Naive B cell (primary cell): ENCODE measurements around the gene TRIM69. TPM values are rescaled to one million over a fixed set of nuclear protein-coding genes. Genes with fewer than 3 reads are reported as not detected.
"Not testable (repeated sequence)": the region's sequence is repeated elsewhere in the genome, so short reads cannot be mapped to it uniquely, and the experiment has no call there.

Experiments used
- ATAC-seq, 2 donors: fragments of 150-1000 bp; cut with Tn5 transposase; 2 replicates each; pipeline ENCODE4 v1.10.0; 2021; ENCODE audit warnings: low read depth in 2 of 2, mild to moderate bottlenecking in 2 of 2, moderate library complexity in 2 of 2
- DNase-seq: peaks from one replicate; pipeline ENCODE4 v3.0.0; 2022
- H3K27ac Mint-ChIP-seq, 6 donors: one replicate each; pipeline ENCODE4 v1.8.0; 2020 to 2022; ENCODE audit warnings: mild to moderate bottlenecking in 6 of 6, mixed read lengths in 6 of 6, moderate library complexity in 5 of 6, inconsistent platforms in 2 of 6
- H3K27me3 Mint-ChIP-seq, 3 donors: one replicate each; pipeline ENCODE4 v1.8.0; 2021 to 2022; ENCODE audit warnings: mixed read lengths in 3 of 3, mild to moderate bottlenecking in 1 of 3
- H3K36me3 Mint-ChIP-seq, 2 donors: one replicate each; pipeline ENCODE4 v1.8.0; 2020 to 2022; ENCODE audit warnings: mixed read lengths in 2 of 2, inconsistent platforms in 1 of 2, mild to moderate bottlenecking in 1 of 2
- H3K4me1 Mint-ChIP-seq, 3 donors: one replicate each; pipeline ENCODE4 v1.8.0; 2020 to 2022; ENCODE audit warnings: mixed read lengths in 3 of 3, inconsistent platforms in 1 of 3, mild to moderate bottlenecking in 1 of 3, moderate library complexity in 1 of 3
- H3K4me3 Mint-ChIP-seq, 8 donors: one replicate each; pipeline ENCODE4 v1.8.0; 2020 to 2022; ENCODE audit warnings: mild to moderate bottlenecking in 8 of 8, mixed read lengths in 8 of 8, moderate library complexity in 8 of 8, inconsistent platforms in 2 of 8
- H3K9me3 Mint-ChIP-seq, 7 donors: one replicate each; pipeline ENCODE4 v1.8.0; 2020 to 2022; ENCODE audit warnings: mixed read lengths in 7 of 7, mild to moderate bottlenecking in 5 of 7, inconsistent platforms in 2 of 7, moderate library complexity in 1 of 7
- polyA plus RNA-seq, 6 donors: library from polyadenylated mRNA; unstranded; fragments of 300-500 nt; fragmentation: Illumina TruSeq; gene quantifications; one replicate each; pipeline ENCODE4 v1.2.3, GENCODE V29; 2021; ENCODE audit warnings: low read depth in 6 of 6

TRIM69 gene
- polyA plus RNA-seq, 6 donors from 2014 or later, result 9.4 to 22.4 (median 18.1) TPM

DNA sequence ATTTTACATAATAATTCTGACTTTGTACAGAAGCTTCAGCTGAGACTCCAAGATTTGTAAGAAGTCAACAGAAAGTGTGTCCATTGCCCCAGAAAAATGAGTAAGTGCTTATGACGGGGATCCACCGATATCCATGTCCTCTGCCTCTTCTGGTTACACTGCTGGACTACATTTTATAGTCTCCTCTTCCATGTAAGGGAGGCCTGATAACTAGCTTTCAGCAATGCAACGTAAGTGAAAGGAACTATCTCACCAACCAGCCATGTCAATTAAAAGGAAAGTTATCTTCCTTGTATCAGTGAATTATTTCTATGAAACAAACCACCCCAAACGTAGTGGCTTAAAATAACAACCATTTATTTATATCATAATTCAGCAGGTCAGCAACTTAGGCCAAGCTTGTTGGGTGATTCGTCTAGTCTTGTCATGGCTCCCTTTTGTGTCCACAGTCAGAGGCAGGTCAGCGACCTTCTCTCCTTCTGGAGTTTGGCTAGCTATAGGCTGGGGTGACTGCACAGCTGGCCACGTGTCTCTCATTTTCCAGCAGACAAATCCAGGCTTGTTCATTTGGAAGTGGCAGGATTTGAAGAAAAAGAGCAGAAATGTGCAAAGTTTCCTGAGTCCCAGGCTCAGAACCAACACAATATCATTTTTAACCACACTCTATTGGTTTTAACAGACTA is 44.9 kb downstream of the TRIM69 start:
- Mint-ChIP-seq H3K9me3 (no peaks in the 10 kb centered on the region), H3K27me3 (no peaks in the 10 kb centered on the region), H3K4me1 (peaks cover 5 to 8% (median 7%) of the 10 kb centered on the region in 3 donors), H3K36me3 (no peaks in the 10 kb centered on the region), H3K4me3 (peak overlapping the region in 1 of 8 donors; percentile 93), H3K27ac (peak overlapping the region in 1 of 6 donors; percentile 3)
- ATAC-seq, result no peak
- no peak for DNase-seq

GRCh38 chr15:44782516-44782915 is 46.2 kb downstream of the TRIM69 start:
- ATAC-seq, result no peak
- no peaks in the 10 kb centered on the region for H3K27me3 Mint-ChIP-seq
- H3K9me3 Mint-ChIP-seq, result no peaks in the 10 kb centered on the region

DNA sequence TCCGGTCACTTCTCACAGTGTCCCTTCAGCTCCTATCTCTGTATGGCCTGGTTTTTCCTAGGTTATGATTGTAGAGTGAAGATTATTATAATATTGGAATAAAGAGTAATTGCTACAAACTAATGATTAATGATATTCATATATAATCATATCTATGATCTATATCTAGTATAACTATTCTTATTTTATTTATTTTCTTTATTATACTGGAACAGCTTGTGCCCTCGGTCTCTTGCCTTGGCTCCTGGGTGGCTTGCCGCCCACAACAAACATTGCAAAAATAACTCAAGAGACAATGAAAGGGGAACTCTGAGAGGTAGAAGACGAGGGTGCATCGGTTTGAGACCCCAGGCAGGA is 48.6 kb downstream of the TRIM69 start:
- Mint-ChIP-seq H3K4me3 (peak overlapping the region; percentile 93 to 99 (median 96)), H3K27ac (peak overlapping the region in 5 of 6 donors; percentile 97 to 99 (median 99))
- not testable (repeated sequence) for H3K36me3 Mint-ChIP-seq, DNase-seq, H3K27me3 Mint-ChIP-seq, ATAC-seq, H3K9me3 Mint-ChIP-seq, H3K4me1 Mint-ChIP-seq

More at GRCh38 chr15:44782516-44782915, 46.2 kb downstream of the TRIM69 start:
- peak overlapping the region in 1 of 6 donors; percentile 55 for H3K27ac Mint-ChIP-seq
- peak overlapping the region in 1 of 8 donors; percentile 93 for H3K4me3 Mint-ChIP-seq
- H3K4me1 Mint-ChIP-seq, result peaks cover 5 to 8% (median 7%) of the 10 kb centered on the region in 3 donors
- no peak for DNase-seq
- no peaks in the 10 kb centered on the region for H3K36me3 Mint-ChIP-seq

GRCh38 chr15:44788748-44789147 is 52.4 kb downstream of the TRIM69 start:
- H3K4me1 Mint-ChIP-seq, result peaks cover 5 to 8% (median 7%) of the 10 kb centered on the region in 3 donors
- peak overlapping the region in 2 of 6 donors; percentile 29 to 35 for H3K27ac Mint-ChIP-seq
- no peaks in the 10 kb centered on the region for H3K36me3 Mint-ChIP-seq
- H3K9me3 Mint-ChIP-seq, result no peaks in the 10 kb centered on the region
- no peak overlapping the region for H3K4me3 Mint-ChIP-seq
- peaks cover 0 to 6% (median 0%) of the 10 kb centered on the region in 3 donors for H3K27me3 Mint-ChIP-seq
- no peak for ATAC-seq
- DNase-seq, result no peak

- peaks cover 0 to 6% (median 0%) of the 10 kb centered on the region in 3 donors for H3K27me3 Mint-ChIP-seq
- no peak overlapping the region for H3K4me3 Mint-ChIP-seq
- H3K36me3 Mint-ChIP-seq, result no peaks in the 10 kb centered on the region
- DNase-seq (no peak), ATAC-seq (no peak)
- no peaks in the 10 kb centered on the region for H3K9me3 Mint-ChIP-seq
- no peak overlapping the region for H3K27ac Mint-ChIP-seq
- no peaks in the 10 kb centered on the region for H3K4me1 Mint-ChIP-seq
Observed at GRCh38 chr15:44790215-44790614, 53.9 kb downstream of the TRIM69 start.

GRCh38 chr15:44790656-44791055 is 54.3 kb downstream of the TRIM69 start:
- Mint-ChIP-seq H3K36me3 (no peaks in the 10 kb centered on the region), H3K4me3 (no peak overlapping the region), H3K4me1 (no peaks in the 10 kb centered on the region), H3K27me3 (peaks cover 0 to 6% (median 0%) of the 10 kb centered on the region in 3 donors), H3K9me3 (no peaks in the 10 kb centered on the region), H3K27ac (no peak overlapping the region)
- DNase-seq (no peak), ATAC-seq (no peak)

- Mint-ChIP-seq H3K4me1 (no peaks in the 10 kb centered on the region), H3K27ac (peak overlapping the region in 1 of 6 donors; percentile 74), H3K27me3 (peaks cover 0 to 6% (median 0%) of the 10 kb centered on the region in 3 donors), H3K36me3 (no peaks in the 10 kb centered on the region), H3K4me3 (no peak overlapping the region), H3K9me3 (no peaks in the 10 kb centered on the region)
- no peak for DNase-seq
- ATAC-seq, result no peak
Observed at GRCh38 chr15:44792715-44793114, 56.4 kb downstream of the TRIM69 start.

GRCh38 chr15:44794072-44794471 is 57.7 kb downstream of the TRIM69 start:
- Mint-ChIP-seq H3K27me3 (peaks cover 0 to 6% (median 0%) of the 10 kb centered on the region in 3 donors), H3K36me3 (no peaks in the 10 kb centered on the region), H3K4me1 (no peaks in the 10 kb centered on the region), H3K9me3 (no peaks in the 10 kb centered on the region), H3K4me3 (no peak overlapping the region), H3K27ac (no peak overlapping the region)
- ATAC-seq, result no peak
- no peak for DNase-seq

GRCh38 chr15:44796508-44796907 is 60.2 kb downstream of the TRIM69 start:
- Mint-ChIP-seq H3K4me1 (no peaks in the 10 kb centered on the region), H3K4me3 (no peak overlapping the region), H3K9me3 (no peaks in the 10 kb centered on the region), H3K27me3 (peaks cover 0 to 9% (median 7%) of the 10 kb centered on the region in 3 donors), H3K36me3 (no peaks in the 10 kb centered on the region), H3K27ac (no peak overlapping the region)
- ATAC-seq, result no peak
- no peak for DNase-seq

DNA sequence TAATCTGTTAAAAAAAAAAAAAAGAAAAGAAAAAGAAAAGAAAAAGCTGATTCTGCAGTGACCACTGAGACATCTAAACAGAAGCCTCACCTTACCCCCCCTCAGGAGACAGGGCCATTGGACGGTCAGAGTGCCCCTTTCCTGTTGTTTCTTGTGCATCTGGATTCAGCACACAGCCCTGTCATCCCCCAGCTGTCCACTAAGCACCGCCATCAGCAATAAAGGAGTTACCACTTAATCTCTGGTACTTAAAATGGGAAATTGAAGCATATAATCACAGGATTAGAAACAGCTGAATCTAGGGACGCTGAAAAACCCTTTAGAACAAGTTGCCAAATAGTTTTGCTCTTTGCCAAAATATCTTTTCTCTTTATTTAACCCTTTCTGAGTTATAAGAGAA is 62.5 kb downstream of the TRIM69 start:
- ATAC-seq (no peak), DNase-seq (no peak)
- Mint-ChIP-seq H3K36me3 (no peaks in the 10 kb centered on the region), H3K9me3 (no peaks in the 10 kb centered on the region), H3K4me3 (no peak overlapping the region), H3K27me3 (peaks cover 4 to 16% (median 7%) of the 10 kb centered on the region in 3 donors), H3K4me1 (no peaks in the 10 kb centered on the region), H3K27ac (no peak overlapping the region)

- no peak for DNase-seq
- H3K4me3 Mint-ChIP-seq, result no peak overlapping the region
- no peaks in the 10 kb centered on the region for H3K36me3 Mint-ChIP-seq
- H3K9me3 Mint-ChIP-seq, result peaks cover 0 to 1% (median 0%) of the 10 kb centered on the region in 7 donors
- peaks cover 4 to 19% (median 16%) of the 10 kb centered on the region in 3 donors for H3K27me3 Mint-ChIP-seq
- no peak for ATAC-seq
- no peaks in the 10 kb centered on the region for H3K4me1 Mint-ChIP-seq
- H3K27ac Mint-ChIP-seq, result peak overlapping the region in 1 of 6 donors; percentile 55
Observed at GRCh38 chr15:44801364-44801763, 65.0 kb downstream of the TRIM69 start.

DNA sequence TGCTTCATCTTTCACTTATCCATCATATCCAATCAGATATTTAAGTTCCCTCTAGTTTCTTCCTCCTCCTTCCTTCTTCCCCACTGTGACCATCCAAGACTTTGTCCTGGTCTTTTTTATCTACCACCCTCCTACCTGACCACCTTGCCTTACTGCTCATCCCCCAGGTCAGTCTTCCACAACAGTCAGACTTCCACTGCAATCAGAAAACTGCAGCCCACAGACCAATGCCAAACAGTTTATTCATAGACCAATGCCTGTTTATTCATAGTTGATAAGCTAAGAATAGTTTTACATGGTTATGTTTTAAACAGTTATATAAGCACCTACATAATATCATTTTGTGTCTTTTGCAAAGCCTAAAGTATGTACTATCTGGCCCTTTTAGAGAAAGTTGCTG is 65.5 kb downstream of the TRIM69 start:
- Mint-ChIP-seq H3K27ac (peak overlapping the region in 1 of 6 donors; percentile 6), H3K9me3 (peaks cover 0 to 1% (median 0%) of the 10 kb centered on the region in 7 donors), H3K4me1 (no peaks in the 10 kb centered on the region), H3K4me3 (no peak overlapping the region), H3K27me3 (peaks cover 4 to 19% (median 16%) of the 10 kb centered on the region in 3 donors), H3K36me3 (no peaks in the 10 kb centered on the region)
- ATAC-seq (no peak), DNase-seq (no peak)

DNA sequence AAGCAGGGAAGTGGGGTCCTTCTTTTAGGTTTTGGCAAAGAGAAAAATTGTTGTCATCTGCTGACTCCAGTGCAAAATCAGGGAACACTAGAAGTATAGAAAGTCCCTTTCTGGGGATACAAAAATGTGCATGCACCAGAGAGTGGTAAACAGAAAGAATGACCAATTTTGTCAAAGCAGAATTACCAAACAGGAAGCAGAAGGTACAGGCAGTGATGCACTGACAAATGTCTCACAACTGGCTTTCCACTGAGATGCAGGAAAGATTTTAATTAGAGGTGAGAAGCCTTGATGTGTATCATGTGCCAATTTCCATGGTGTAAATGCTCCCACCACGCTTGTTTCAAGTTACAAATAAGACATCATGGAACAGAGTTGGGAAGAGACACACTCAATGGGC is 66.0 kb downstream of the TRIM69 start:
- peaks cover 4 to 19% (median 16%) of the 10 kb centered on the region in 3 donors for H3K27me3 Mint-ChIP-seq
- no peaks in the 10 kb centered on the region for H3K4me1 Mint-ChIP-seq
- peak; percentile 72 to 79 for ATAC-seq
- H3K9me3 Mint-ChIP-seq, result peaks cover 0 to 1% (median 0%) of the 10 kb centered on the region in 7 donors
- H3K27ac Mint-ChIP-seq, result peak overlapping the region in 1 of 6 donors; percentile 2
- DNase-seq, result peak; percentile 15
- H3K4me3 Mint-ChIP-seq, result no peak overlapping the region
- no peaks in the 10 kb centered on the region for H3K36me3 Mint-ChIP-seq

DNA sequence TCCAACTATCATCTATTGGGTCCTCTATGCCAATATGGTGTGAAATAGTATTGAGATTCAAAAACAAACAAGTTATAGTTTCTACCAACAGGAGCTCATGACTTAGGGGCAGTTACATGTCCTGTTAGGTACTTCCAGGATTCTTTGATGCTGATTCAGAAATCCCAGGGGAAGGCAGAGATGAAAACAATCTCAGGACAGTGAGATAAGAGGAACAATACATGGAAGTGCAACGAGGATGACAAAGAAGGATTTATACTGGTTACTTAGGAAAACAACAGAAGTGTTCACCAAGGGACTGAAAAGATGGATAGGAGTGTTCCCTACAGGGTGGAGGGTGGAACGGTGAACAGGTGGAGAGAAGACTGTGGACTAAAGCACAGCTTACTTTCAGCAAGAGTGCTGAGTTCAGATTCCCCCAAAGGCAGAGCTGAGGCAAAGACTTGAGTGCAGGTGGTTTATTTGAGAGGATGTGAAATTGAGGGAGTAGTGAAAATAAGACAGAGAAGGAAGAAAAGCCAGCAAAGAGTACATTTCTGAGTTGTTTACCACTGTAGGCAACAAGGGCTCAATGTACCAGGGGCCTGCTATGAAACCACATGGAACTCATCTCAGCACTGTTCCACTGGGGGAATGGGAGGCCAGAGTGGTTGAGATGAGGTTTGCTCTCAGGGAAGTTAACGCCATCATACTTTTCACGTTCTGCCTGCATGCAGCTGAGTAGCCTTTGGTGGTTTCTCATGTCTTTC is 68.1 kb downstream of the TRIM69 start:
- peaks cover 9 to 17% (median 14%) of the 10 kb centered on the region in 3 donors for H3K27me3 Mint-ChIP-seq
- no peak for DNase-seq
- no peak for ATAC-seq
- H3K36me3 Mint-ChIP-seq, result no peaks in the 10 kb centered on the region
- no peak overlapping the region for H3K4me3 Mint-ChIP-seq
- no peak overlapping the region for H3K27ac Mint-ChIP-seq
- H3K4me1 Mint-ChIP-seq, result no peaks in the 10 kb centered on the region
- peaks cover 0 to 1% (median 0%) of the 10 kb centered on the region in 7 donors for H3K9me3 Mint-ChIP-seq
